Sigmoid colon (tissue), 7 donors: Measurements from ENCODE around the gene TGM4. TPM values are rescaled to one million over a fixed set of nuclear protein-coding genes. Genes with fewer than 3 reads are reported as not detected.

Experiments used
- DNase-seq: peaks from one replicate; pipeline ENCODE4 v3.0.0-alpha.2; 2019
- H3K27ac ChIP-seq, 4 donors: fragments of 200-600 bp; sonication (generic); one replicate each; pipeline ENCODE4 v1.5.1; 2016 to 2019; ENCODE audit warnings: mild to moderate bottlenecking in 1 of 4
- H3K27me3 ChIP-seq, 3 donors: fragments of 200-600 bp; sonication (generic); one replicate each; pipeline ENCODE4 v1.5.1; 2019; ENCODE audit warnings: mild to moderate bottlenecking in 1 of 3
- H3K36me3 ChIP-seq, 4 donors: fragments of 200-600 bp; sonication (generic); one replicate each; pipeline ENCODE4 v1.5.1; 2016 to 2019
- H3K4me1 ChIP-seq, 4 donors: fragments of 200-600 bp; sonication (generic); one replicate each; pipeline ENCODE4 v1.5.1; 2017 to 2019
- H3K4me3 ChIP-seq, 4 donors: fragments of 200-600 bp; sonication (generic); one replicate each; pipeline ENCODE4 v1.5.1; 2017 to 2019; ENCODE audit warnings: mild to moderate bottlenecking in 2 of 4, moderate library complexity in 1 of 4
- H3K9me3 ChIP-seq, 4 donors: fragments of 200-600 bp in 3 of 4; sonication (generic) in 3 of 4; one replicate each; pipeline versions ENCODE4 v1.5.1 to v1.6.1; 2013 to 2019
- EP300 ChIP-seq, 4 donors: sonication (generic); formaldehyde crosslinking; IDR thresholded peaks; one replicate each; pipeline ENCODE4 v1.6.1; 2017; ENCODE audit warnings: antibody characterized with exemption in 4 of 4
- POLR2A ChIP-seq, 2 donors: fragments of 450-650 bp; IDR thresholded peaks; one replicate each; pipeline ENCODE4 v1.6.1; 2016; ENCODE audit warnings: antibody characterized with exemption in 2 of 2, mild to moderate bottlenecking in 2 of 2, moderate library complexity in 2 of 2
- POLR2AphosphoS5 ChIP-seq, 4 donors: sonication (generic); formaldehyde crosslinking; IDR thresholded peaks; one replicate each; pipeline ENCODE4 v1.6.1; 2017; ENCODE audit warnings: antibody characterized with exemption in 4 of 4
- WGBS, 2 donors: extraction: QIAGEN DNeasy Blood & Tissue Kit; methylation state at CpG; one replicate each; pipeline ENCODE4 v1.1.7; 2013; 5-methylcytosine and 5-hydroxymethylcytosine counted together
- intact Hi-C: fragments of 100-400 bp; cut with DNase I; formaldehyde crosslinking; loops from one replicate; pipeline ENCODE4 v1.15.1; 2023
- polyA plus RNA-seq, 3 donors: library from polyadenylated mRNA; stranded (reverse); fragments of 200-250 nt; gene quantifications; one replicate each; pipeline ENCODE4 v1.2.3, GENCODE V29; 2013
- total RNA-seq, 4 donors: library from RNA; depleted of rRNA; stranded (reverse); fragments of >200 nt; gene quantifications; one replicate each; pipeline ENCODE4 v1.1.0, GENCODE V29; 2016
- TF ChIP-seq, protein P1 (sequence below), 4 experiments: fragments of 450-650 bp in 3 of 4; fragments of 200-600 bp in 1 of 4; IDR thresholded peaks; one replicate each; pipeline ENCODE4 v1.5.1; 2016 to 2019; ENCODE audit warnings: antibody characterized with exemption in 4 of 4, mild to moderate bottlenecking in 3 of 4, moderate library complexity in 2 of 4
- donor health status: healthy with polysubstance abuse.
- donor health status: Bipolar disorder and iron deficiency.
- donor health status: healthy.

Gene TGM4
- not detected for total RNA-seq
- polyA plus RNA-seq: not detected

DNA sequence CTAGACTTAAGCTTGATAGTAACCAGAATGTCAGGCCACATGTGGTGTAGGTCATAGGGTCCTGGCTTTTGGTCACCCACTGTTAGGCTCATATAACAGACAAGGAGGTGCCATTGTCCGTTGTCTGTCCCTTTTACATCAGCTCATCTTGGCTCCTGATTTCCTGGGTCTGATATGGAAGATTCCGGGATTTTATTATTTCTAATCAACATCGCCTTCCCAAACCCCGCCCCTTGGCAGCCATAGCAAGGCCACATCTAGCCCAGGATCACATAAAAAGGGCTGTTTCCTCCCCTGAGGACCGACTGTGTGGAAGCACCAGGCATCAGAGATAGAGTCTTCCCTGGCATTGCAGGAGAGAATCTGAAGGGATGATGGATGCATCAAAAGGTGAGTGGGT is at the start of gene TGM4:
Gene TGM4 (plus strand): TSS at position 301 of the 400 bp plus-strand sequence. CDS start 71 bp downstream, at position 372.
- intact Hi-C loops: no loop called here
- WGBS, 2 donors: 75 to 91% methylated on average over 5 of the region's 5 CpGs
- no peak for DNase-seq
- no peak within 1 kb of the TSS for H3K27ac ChIP-seq
- no peaks in the 10 kb centered on the region for H3K36me3 ChIP-seq
- no peaks in the 10 kb centered on the region for H3K27me3 ChIP-seq
- H3K9me3 ChIP-seq: no peaks in the 10 kb centered on the region
- TF ChIP-seq, protein P1, sequence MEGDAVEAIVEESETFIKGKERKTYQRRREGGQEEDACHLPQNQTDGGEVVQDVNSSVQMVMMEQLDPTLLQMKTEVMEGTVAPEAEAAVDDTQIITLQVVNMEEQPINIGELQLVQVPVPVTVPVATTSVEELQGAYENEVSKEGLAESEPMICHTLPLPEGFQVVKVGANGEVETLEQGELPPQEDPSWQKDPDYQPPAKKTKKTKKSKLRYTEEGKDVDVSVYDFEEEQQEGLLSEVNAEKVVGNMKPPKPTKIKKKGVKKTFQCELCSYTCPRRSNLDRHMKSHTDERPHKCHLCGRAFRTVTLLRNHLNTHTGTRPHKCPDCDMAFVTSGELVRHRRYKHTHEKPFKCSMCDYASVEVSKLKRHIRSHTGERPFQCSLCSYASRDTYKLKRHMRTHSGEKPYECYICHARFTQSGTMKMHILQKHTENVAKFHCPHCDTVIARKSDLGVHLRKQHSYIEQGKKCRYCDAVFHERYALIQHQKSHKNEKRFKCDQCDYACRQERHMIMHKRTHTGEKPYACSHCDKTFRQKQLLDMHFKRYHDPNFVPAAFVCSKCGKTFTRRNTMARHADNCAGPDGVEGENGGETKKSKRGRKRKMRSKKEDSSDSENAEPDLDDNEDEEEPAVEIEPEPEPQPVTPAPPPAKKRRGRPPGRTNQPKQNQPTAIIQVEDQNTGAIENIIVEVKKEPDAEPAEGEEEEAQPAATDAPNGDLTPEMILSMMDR (IDR thresholded peaks at IDR 0.05): no peak
- TF ChIP-seq POLR2A (IDR thresholded peaks at IDR 0.05): no peak
- TF ChIP-seq POLR2AphosphoS5 (IDR thresholded peaks at IDR 0.05): no peak
- no peak for TF ChIP-seq EP300 (IDR thresholded peaks at IDR 0.05)
- H3K4me3 ChIP-seq: no peak within 1 kb of the TSS
- H3K4me1 ChIP-seq: no peaks in the 10 kb centered on the region

DNA sequence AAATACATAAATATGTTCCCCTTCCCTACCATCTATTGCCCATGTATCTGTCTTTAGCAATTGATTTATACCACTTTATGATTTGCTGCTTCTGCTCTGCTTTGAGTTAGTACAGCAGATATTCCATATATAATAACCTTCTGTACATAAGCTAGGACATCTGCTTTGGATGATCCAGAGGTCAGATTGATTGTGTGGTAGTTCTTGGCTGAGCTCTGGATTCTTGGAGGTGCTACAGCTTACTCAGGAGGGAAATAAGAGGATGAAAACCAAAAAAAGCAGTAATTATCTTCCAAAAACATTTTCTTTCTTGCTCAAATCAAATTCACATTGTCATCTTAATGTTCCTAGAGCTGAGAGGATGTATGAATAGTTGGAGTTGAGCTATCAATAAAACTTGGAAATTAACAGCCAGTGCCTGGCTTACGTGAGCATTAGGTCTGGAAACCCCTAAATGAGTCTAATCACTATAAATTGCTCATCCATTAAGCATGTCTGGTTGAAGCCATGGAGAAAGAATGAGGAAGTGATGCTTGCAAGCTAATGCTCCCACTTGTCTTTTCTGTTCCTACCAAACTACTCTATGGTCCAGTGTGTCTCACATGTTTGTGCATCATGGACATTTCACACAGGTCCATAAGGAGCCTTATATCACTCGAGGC is 49.0 kb upstream of the TGM4 start:
- H3K4me1 ChIP-seq: no peaks in the 10 kb centered on the region
- TF ChIP-seq POLR2A (IDR thresholded peaks at IDR 0.05) (no peak), EP300 (IDR thresholded peaks at IDR 0.05) (no peak), POLR2AphosphoS5 (IDR thresholded peaks at IDR 0.05) (no peak)
- TF ChIP-seq, protein P1 (IDR thresholded peaks at IDR 0.05): no peak
- no peaks in the 10 kb centered on the region for H3K9me3 ChIP-seq
- no peak overlapping the region for H3K4me3 ChIP-seq
- intact Hi-C loops: no loop called here
- WGBS, 2 donors: 90 to 92% methylated on average over 2 of the region's 2 CpGs
- H3K27me3 ChIP-seq: no peaks in the 10 kb centered on the region
- no peak for DNase-seq
- H3K36me3 ChIP-seq: no peaks in the 10 kb centered on the region
- H3K27ac ChIP-seq: no peak overlapping the region

DNA sequence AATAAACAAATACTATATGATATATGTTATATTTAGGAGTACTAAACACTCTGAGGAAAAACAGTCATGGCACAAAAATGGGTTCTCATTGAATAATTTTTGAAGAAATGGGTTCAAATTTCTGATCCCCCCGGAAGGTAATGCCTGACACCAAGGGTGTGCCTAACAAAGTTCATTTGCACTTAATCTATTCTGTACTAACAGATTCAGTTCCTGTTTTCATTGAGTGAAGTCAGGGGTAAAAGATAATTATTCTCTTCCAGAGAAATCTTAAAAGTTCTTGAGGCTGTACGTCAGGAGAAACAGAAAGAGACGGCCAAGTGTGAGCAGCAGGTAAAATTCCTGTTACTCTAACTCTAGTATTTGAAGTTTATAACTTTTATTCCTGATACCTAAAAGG is 47.2 kb upstream of the TGM4 start:
- H3K4me1 ChIP-seq: no peaks in the 10 kb centered on the region
- no peaks in the 10 kb centered on the region for H3K27me3 ChIP-seq
- intact Hi-C loops: no loop called here
- H3K9me3 ChIP-seq: no peaks in the 10 kb centered on the region
- DNase-seq: no peak
- TF ChIP-seq, protein P1 (IDR thresholded peaks at IDR 0.05): no peak
- TF ChIP-seq EP300 (IDR thresholded peaks at IDR 0.05) (no peak), POLR2AphosphoS5 (IDR thresholded peaks at IDR 0.05) (no peak), POLR2A (IDR thresholded peaks at IDR 0.05) (no peak)
- no peak overlapping the region for H3K4me3 ChIP-seq
- H3K27ac ChIP-seq: no peak overlapping the region
- WGBS, 2 donors: 88 to 96% methylated on average over 3 of the region's 3 CpGs
- H3K36me3 ChIP-seq: no peaks in the 10 kb centered on the region

DNA sequence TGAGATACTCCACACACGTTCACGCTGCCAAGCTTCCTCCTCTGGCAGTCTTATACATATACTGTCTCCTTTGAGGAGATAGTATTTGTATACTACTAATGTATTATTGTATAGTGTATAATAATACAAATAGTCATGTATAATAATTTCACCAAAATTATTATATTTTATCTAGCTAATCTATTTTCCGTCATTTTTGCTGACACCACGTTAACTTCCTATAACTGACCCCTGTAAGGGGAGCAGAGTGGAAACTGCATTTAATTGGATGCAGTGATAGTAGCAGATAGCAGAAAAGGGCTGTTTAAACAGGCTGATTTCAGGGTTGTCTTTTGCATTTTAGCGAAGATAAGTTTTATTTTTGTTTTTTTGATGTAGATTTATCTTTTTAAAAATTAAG is 43.2 kb upstream of the TGM4 start:
- no peak overlapping the region for H3K27ac ChIP-seq
- intact Hi-C loops: no loop called here
- no peaks in the 10 kb centered on the region for H3K27me3 ChIP-seq
- no peak for DNase-seq
- WGBS, 2 donors: 90 to 95% methylated on average over 5 of the region's 5 CpGs
- no peaks in the 10 kb centered on the region for H3K4me1 ChIP-seq
- H3K9me3 ChIP-seq: no peaks in the 10 kb centered on the region
- H3K36me3 ChIP-seq: no peaks in the 10 kb centered on the region
- no peak for TF ChIP-seq POLR2AphosphoS5 (IDR thresholded peaks at IDR 0.05)
- TF ChIP-seq, protein P1 (IDR thresholded peaks at IDR 0.05): no peak
- TF ChIP-seq EP300 (IDR thresholded peaks at IDR 0.05): no peak
- no peak for TF ChIP-seq POLR2A (IDR thresholded peaks at IDR 0.05)
- no peak overlapping the region for H3K4me3 ChIP-seq

DNA sequence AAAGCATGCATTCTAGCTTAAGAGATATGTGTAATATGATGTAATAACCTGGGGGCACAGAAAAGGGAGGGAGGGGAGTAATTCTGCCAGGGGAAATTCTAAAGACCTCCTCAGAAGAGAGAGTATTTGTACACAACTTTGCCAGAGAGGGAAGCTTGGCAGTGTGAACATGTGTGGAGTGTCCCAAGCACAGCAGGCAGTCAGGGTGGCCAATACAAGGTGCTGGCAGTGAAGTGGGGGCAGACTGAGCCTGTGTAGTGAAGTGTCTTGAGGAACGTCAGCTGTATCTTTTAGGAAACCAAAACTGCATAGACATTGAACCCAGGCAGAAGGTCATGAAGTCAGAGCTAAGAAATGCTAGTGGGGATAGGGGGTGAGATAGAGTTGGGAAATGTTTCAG is 42.4 kb upstream of the TGM4 start:
- H3K36me3 ChIP-seq: no peaks in the 10 kb centered on the region
- no peaks in the 10 kb centered on the region for H3K4me1 ChIP-seq
- no peak overlapping the region for H3K27ac ChIP-seq
- peaks cover 0 to 7% (median 0%) of the 10 kb centered on the region in 4 donors for H3K9me3 ChIP-seq
- no peak for DNase-seq
- intact Hi-C loops: no loop called here
- TF ChIP-seq EP300 (IDR thresholded peaks at IDR 0.05) (no peak), POLR2A (IDR thresholded peaks at IDR 0.05) (no peak), POLR2AphosphoS5 (IDR thresholded peaks at IDR 0.05) (no peak)
- TF ChIP-seq, protein P1 (IDR thresholded peaks at IDR 0.05): no peak
- no peak overlapping the region for H3K4me3 ChIP-seq
- 96 to 97% methylated on average over 1 of the region's 1 CpG for WGBS, 2 donors
- no peaks in the 10 kb centered on the region for H3K27me3 ChIP-seq
